NT2/D1 (cell line): ENCODE measurements around the gene USP5.

Source experiments
- DNase-seq: peaks from one replicate; pipeline ENCODE4 v3.0.0-alpha.2; 2011; ENCODE audit warnings: low read depth, low spot score
- H3K27me3 ChIP-seq: 2 replicates; pipeline ENCODE4 v1.6.0; 2011; ENCODE audit warnings: mild to moderate bottlenecking; ENCODE audit not compliant: insufficient read length, insufficient read depth
- H3K36me3 ChIP-seq: 2 replicates; pipeline ENCODE4 v1.6.1; 2011; ENCODE audit warnings: mild to moderate bottlenecking, low read length, mixed read lengths; ENCODE audit not compliant: insufficient read depth, insufficient read length
- H3K4me1 ChIP-seq: 2 replicates; pipeline ENCODE4 v1.5.1; 2011; ENCODE audit not compliant: insufficient read depth, insufficient read length
- H3K4me3 ChIP-seq: 2 replicates; pipeline ENCODE4 v1.5.1; 2011; ENCODE audit warnings: low read depth; ENCODE audit not compliant: insufficient read length
- H3K9ac ChIP-seq: 2 replicates; pipeline ENCODE4 v1.6.0; 2011; ENCODE audit warnings: low read depth; ENCODE audit not compliant: insufficient read length
- H3K9me3 ChIP-seq: 2 replicates; pipeline ENCODE4 v1.5.1; 2011; ENCODE audit warnings: mild to moderate bottlenecking, low read length; ENCODE audit not compliant: insufficient read depth
- SUZ12 ChIP-seq: IDR thresholded peaks from 2 replicates; pipeline ENCODE4 v1.6.1; 2011; ENCODE audit not compliant: insufficient read length, insufficient read depth; ENCODE audit errors: extremely low read depth
- YY1 ChIP-seq: IDR thresholded peaks from 2 replicates; pipeline ENCODE4 v1.6.1; 2011; ENCODE audit not compliant: insufficient read length, insufficient read depth
- ZNF274 ChIP-seq: IDR thresholded peaks from 2 replicates; pipeline ENCODE4 v1.6.1; 2011; ENCODE audit warnings: mild to moderate bottlenecking, low read depth, low read length

The USP5 gene

GRCh38 chr12:6851921-6852650 lies at the start of gene USP5:
TSS of gene USP5 (plus strand) at chr12:6852150. CDS start at chr12:6852180, 30 bp downstream.
- H3K27me3 ChIP-seq, result no peaks in the 10 kb centered on the region
- peak within 1 kb of the TSS; percentile 97 for H3K9ac ChIP-seq
- DNase-seq, result peak; percentile 100
- H3K4me1 ChIP-seq, result peaks cover 9% of the 10 kb centered on the region
- H3K36me3 ChIP-seq, result peaks cover 72% of the 10 kb centered on the region
- no peaks in the 10 kb centered on the region for H3K9me3 ChIP-seq
- peak within 1 kb of the TSS; percentile 90 for H3K4me3 ChIP-seq
- TF ChIP-seq YY1, result peak; percentile 76
- TF ChIP-seq ZNF274, result no peak
- no peak for TF ChIP-seq SUZ12

- Histone ChIP-seq H3K4me3 (no peak overlapping the region), H3K9me3 (no peaks in the 10 kb centered on the region; the same call in 1 of the 2 replicates), H3K4me1 (peaks cover 8% of the 10 kb centered on the region), H3K9ac (no peak overlapping the region), H3K36me3 (no peaks in the 10 kb centered on the region), H3K27me3 (no peaks in the 10 kb centered on the region)
- DNase-seq, result no peak
- TF ChIP-seq YY1 (no peak), SUZ12 (no peak), ZNF274 (no peak)
Measured at GRCh38 chr12:6807170-6807569, 44.8 kb upstream of the USP5 start.

- no peaks in the 10 kb centered on the region; the same call in 1 of the 2 replicates for H3K9me3 ChIP-seq
- no peak overlapping the region for H3K4me3 ChIP-seq
- DNase-seq, result no peak
- H3K27me3 ChIP-seq, result peaks cover 4% of the 10 kb centered on the region
- no peak for TF ChIP-seq ZNF274
- no peak for TF ChIP-seq YY1
- no peak for TF ChIP-seq SUZ12
- peaks cover 8% of the 10 kb centered on the region for H3K4me1 ChIP-seq
- H3K36me3 ChIP-seq, result no peaks in the 10 kb centered on the region
- no peak overlapping the region for H3K9ac ChIP-seq
Measured at GRCh38 chr12:6809056-6809455, 42.9 kb upstream of the USP5 start.

- Histone ChIP-seq H3K36me3 (no peaks in the 10 kb centered on the region), H3K9ac (peak overlapping the region; percentile 12), H3K9me3 (no peaks in the 10 kb centered on the region), H3K4me1 (peaks cover 11% of the 10 kb centered on the region), H3K4me3 (no peak overlapping the region), H3K27me3 (peaks cover 19% of the 10 kb centered on the region)
- DNase-seq, result no peak
- TF ChIP-seq ZNF274 (no peak), SUZ12 (no peak), YY1 (no peak)
Measured at GRCh38 chr12:6810758-6811157, 41.2 kb upstream of the USP5 start.

GRCh38 chr12:6813363-6813762 lies 38.6 kb upstream of the USP5 start:
- no peak for DNase-seq
- Histone ChIP-seq H3K9me3 (no peaks in the 10 kb centered on the region), H3K27me3 (peaks cover 23% of the 10 kb centered on the region), H3K4me1 (peaks cover 21% of the 10 kb centered on the region), H3K36me3 (no peaks in the 10 kb centered on the region), H3K4me3 (no peak overlapping the region), H3K9ac (no peak overlapping the region)
- TF ChIP-seq SUZ12 (no peak), YY1 (no peak), ZNF274 (no peak)

GRCh38 chr12:6816598-6816997 lies 35.4 kb upstream of the USP5 start:
- TF ChIP-seq SUZ12, result no peak
- no peak for TF ChIP-seq ZNF274
- no peak for TF ChIP-seq YY1
- DNase-seq, result no peak
- Histone ChIP-seq H3K9me3 (no peaks in the 10 kb centered on the region), H3K4me3 (no peak overlapping the region), H3K9ac (no peak overlapping the region), H3K4me1 (peaks cover 32% of the 10 kb centered on the region), H3K36me3 (no peaks in the 10 kb centered on the region), H3K27me3 (peaks cover 23% of the 10 kb centered on the region)

GRCh38 chr12:6817098-6817497 lies 34.9 kb upstream of the USP5 start:
- H3K4me3 ChIP-seq, result no peak overlapping the region
- TF ChIP-seq YY1, result no peak
- TF ChIP-seq SUZ12, result no peak
- no peak for TF ChIP-seq ZNF274
- H3K4me1 ChIP-seq, result peaks cover 35% of the 10 kb centered on the region
- no peaks in the 10 kb centered on the region for H3K36me3 ChIP-seq
- no peaks in the 10 kb centered on the region for H3K9me3 ChIP-seq
- no peak overlapping the region for H3K9ac ChIP-seq
- H3K27me3 ChIP-seq, result peaks cover 23% of the 10 kb centered on the region
- no peak for DNase-seq

GRCh38 chr12:6817662-6818157 lies 34.2 kb upstream of the USP5 start:
- H3K9ac ChIP-seq, result no peak overlapping the region
- no peak overlapping the region for H3K4me3 ChIP-seq
- no peak for DNase-seq
- H3K36me3 ChIP-seq, result no peaks in the 10 kb centered on the region
- peaks cover 23% of the 10 kb centered on the region for H3K27me3 ChIP-seq
- no peaks in the 10 kb centered on the region for H3K9me3 ChIP-seq
- TF ChIP-seq SUZ12 (no peak), ZNF274 (no peak), YY1 (no peak)
- H3K4me1 ChIP-seq, result peaks cover 42% of the 10 kb centered on the region
